IMR-90 (cell line): Measurements from ENCODE around the gene FOXK1. TPM values are rescaled to one million over a fixed set of nuclear protein-coding genes. Genes with fewer than 3 reads are reported as not detected.
A peak's percentile ranks its signal among the peaks of the same experiment; 100 is the strongest.

Experiments
- ATAC-seq: fragments of 200-7000 bp; cut with Tn5 transposase; 2 replicates; pipeline ENCODE4 v1.9.1; 2020; ENCODE audit warnings: low read depth, mild to moderate bottlenecking, moderate library complexity
- BruUV-seq: library from RNA; stranded (reverse); fragments of 400-500 nt; replicated peaks from 2 replicates; lab custom pipeline; 2021; lab: Mats Ljungman, UMichigan
- CTCF ChIA-PET: fragments of 300-600 bp; formaldehyde crosslinking; extraction: SDS; loops from one replicate; lab custom pipeline; 2021; ENCODE audit warnings: antibody characterized with exemption; lab: Yijun Ruan, JAX
- POLR2A ChIA-PET: fragments of 300-600 bp; sonication (Branson Sonifier 250); formaldehyde crosslinking; loops from one replicate; lab custom pipeline; 2022; ENCODE audit warnings: antibody characterized with exemption; ENCODE audit not compliant: unreplicated experiment; lab: Charles Lee
- DNase-seq: peaks from one replicate; pipeline ENCODE4 v3.0.0; 2013
- H2AFZ ChIP-seq: replicated peaks from 2 replicates; pipeline ENCODE3; 2013; ENCODE audit warnings: low read length, mild to moderate bottlenecking; ENCODE audit not compliant: poor library complexity
- H2AK5ac ChIP-seq: 2 replicates; pipeline ENCODE4 v1.6.1; 2013; ENCODE audit warnings: low read depth, low read length, inconsistent platforms
- H2AK9ac ChIP-seq: replicated peaks from 2 replicates; pipeline ENCODE3; 2013; ENCODE audit warnings: mild to moderate bottlenecking, low read depth, low read length, moderate library complexity; ENCODE audit not compliant: poor library complexity
- H2BK120ac ChIP-seq: 2 replicates; pipeline ENCODE4 v1.6.1; 2013; ENCODE audit warnings: low read depth, low read length, inconsistent platforms
- H2BK15ac ChIP-seq: 3 replicates; pipeline ENCODE4 v1.6.1; 2013; ENCODE audit warnings: low read depth, low read length, inconsistent platforms
- H2BK20ac ChIP-seq: 2 replicates; pipeline ENCODE4 v1.6.1; 2013; ENCODE audit warnings: low read depth, mild to moderate bottlenecking, inconsistent platforms, low read length, moderate library complexity
- H2BK5ac ChIP-seq: 2 replicates; pipeline ENCODE4 v1.6.1; 2013; ENCODE audit warnings: mild to moderate bottlenecking, low read depth, low read length, inconsistent platforms; ENCODE audit not compliant: poor library complexity, severe bottlenecking
- H3K14ac ChIP-seq: replicated peaks from 2 replicates; pipeline ENCODE4 v1.6.1; 2013; ENCODE audit warnings: low read depth, low read length, inconsistent platforms
- H3K18ac ChIP-seq: 2 replicates; pipeline ENCODE4 v1.6.1; 2013; ENCODE audit warnings: low read depth, low read length, control low read depth
- H3K23ac ChIP-seq: 2 replicates; pipeline ENCODE4 v1.6.1; 2013; ENCODE audit warnings: low read depth, low read length, inconsistent platforms
- H3K27ac ChIP-seq: 2 replicates; pipeline ENCODE4 v1.5.1; 2013; ENCODE audit warnings: mild to moderate bottlenecking, control low read depth, low read length; ENCODE audit not compliant: insufficient read depth
- H3K27me3 ChIP-seq: 2 replicates; pipeline ENCODE4 v1.6.1; 2013; ENCODE audit warnings: low read length; ENCODE audit not compliant: control insufficient read depth, insufficient read depth
- H3K36me3 ChIP-seq: 2 replicates; pipeline ENCODE4 v1.6.1; 2013; ENCODE audit warnings: low read length, mixed read lengths; ENCODE audit not compliant: control insufficient read depth, insufficient read depth
- H3K4ac ChIP-seq: 2 replicates; pipeline ENCODE4 v1.6.1; 2013; ENCODE audit warnings: low read depth, low read length, inconsistent platforms
- H3K4me1 ChIP-seq: 2 replicates; pipeline ENCODE4 v1.6.1; 2013; ENCODE audit warnings: low read length, mixed read lengths; ENCODE audit not compliant: control insufficient read depth, insufficient read depth
- H3K4me2 ChIP-seq: 2 replicates; pipeline ENCODE4 v1.6.1; 2013; ENCODE audit warnings: low read depth, mild to moderate bottlenecking, control low read depth, low read length, moderate library complexity
- H3K4me3 ChIP-seq: 2 replicates; pipeline ENCODE4 v1.5.1; 2013; ENCODE audit warnings: low read depth, mild to moderate bottlenecking, control low read depth, low read length, moderate library complexity; ENCODE audit not compliant: insufficient read depth
- H3K56ac ChIP-seq: 2 replicates; pipeline ENCODE4 v1.6.1; 2013; ENCODE audit warnings: low read length, inconsistent platforms; ENCODE audit not compliant: insufficient read depth; ENCODE audit errors: extremely low read depth
- H3K79me1 ChIP-seq, 2 experiments: 2 replicates each; pipeline ENCODE4 v1.6.1; 2013; ENCODE audit warnings: low read length in 2 of 2, inconsistent platforms in 1 of 2, low read depth in 1 of 2
- H3K9ac ChIP-seq: 2 replicates; pipeline ENCODE4 v1.6.1; 2013; ENCODE audit warnings: low read depth, low read length, control low read depth
- H3K9me1 ChIP-seq: 2 replicates; pipeline ENCODE4 v1.6.1; 2013; ENCODE audit warnings: low read length, inconsistent platforms; ENCODE audit not compliant: insufficient read depth
- H3K9me3 ChIP-seq: 2 replicates; pipeline ENCODE4 v1.6.1; 2013; ENCODE audit warnings: low read length; ENCODE audit not compliant: control insufficient read depth, insufficient read depth
- H4K20me1 ChIP-seq: 2 replicates; pipeline ENCODE4 v1.6.1; 2013; ENCODE audit warnings: low read length, inconsistent platforms; ENCODE audit not compliant: insufficient read depth
- H4K5ac ChIP-seq: 2 replicates; pipeline ENCODE4 v1.6.1; 2013; ENCODE audit warnings: mild to moderate bottlenecking, low read depth, low read length, control low read depth
- H4K8ac ChIP-seq, 2 experiments: 2 replicates each; pipeline ENCODE4 v1.6.1; 2013; ENCODE audit warnings: low read depth in 2 of 2, low read length in 2 of 2, control low read depth in 1 of 2, inconsistent platforms in 1 of 2
- H4K91ac ChIP-seq: 2 replicates; pipeline ENCODE4 v1.6.1; 2013; ENCODE audit warnings: low read depth, low read length, inconsistent platforms; ENCODE audit not compliant: insufficient read depth
- CEBPB ChIP-seq: IDR thresholded peaks from 2 replicates; pipeline ENCODE4 v1.6.1; 2012; ENCODE audit warnings: low read depth, low read length, improper control_type of control experiment
- CHD1 ChIP-seq: IDR thresholded peaks from 2 replicates; pipeline ENCODE4 v1.6.1; 2012; ENCODE audit warnings: low read depth, low read length, improper control_type of control experiment
- MAFK ChIP-seq: IDR thresholded peaks from 2 replicates; pipeline ENCODE4 v1.6.1; 2012; ENCODE audit warnings: low read depth, low read length, improper control_type of control experiment
- MAZ ChIP-seq: IDR thresholded peaks from 2 replicates; pipeline ENCODE4 v1.6.1; 2012; ENCODE audit warnings: low read depth, mild to moderate bottlenecking, low read length, improper control_type of control experiment, moderate library complexity, borderline replicate concordance
- MXI1 ChIP-seq: IDR thresholded peaks from 2 replicates; pipeline ENCODE4 v1.6.1; 2012; ENCODE audit warnings: low read depth, mild to moderate bottlenecking, low read length, moderate library complexity, borderline replicate concordance
- NFE2L2 ChIP-seq: fragments of 150-350 bp; IDR thresholded peaks from 2 replicates; pipeline ENCODE4 v1.6.1; 2016; ENCODE audit warnings: low read depth, mild to moderate bottlenecking, low read length
- POLR2A ChIP-seq: IDR thresholded peaks from 2 replicates; pipeline ENCODE4 v1.6.1; 2012; ENCODE audit warnings: mild to moderate bottlenecking, low read depth, low read length
- RAD21 ChIP-seq: IDR thresholded peaks from 2 replicates; pipeline ENCODE4 v1.6.1; 2012; ENCODE audit warnings: low read length, improper control_type of control experiment
- RCOR1 ChIP-seq: IDR thresholded peaks from 2 replicates; pipeline ENCODE4 v1.6.1; 2012; ENCODE audit warnings: mild to moderate bottlenecking, low read length, improper control_type of control experiment; ENCODE audit not compliant: insufficient replicate concordance
- RFX5 ChIP-seq: IDR thresholded peaks from 2 replicates; pipeline ENCODE4 v1.8.0; 2012; ENCODE audit warnings: low read depth, mild to moderate bottlenecking, low read length, moderate library complexity
- WGBS, 2 experiments: methylation state at CpG; one replicate each; pipeline versions ENCODE4 v1.1.5 to v1.1.7; 2013; ENCODE audit warnings: missing lambda C conversion rate in 2 of 2; ENCODE audit not compliant: insufficient read length in 1 of 2; ENCODE audit errors: extremely low coverage in 2 of 2; 5-methylcytosine and 5-hydroxymethylcytosine counted together
- dilution Hi-C: fragments of 300-500 bp; cut with HindIII; formaldehyde crosslinking; loops from one replicate; pipeline ENCODE4 v1.14.3; 2018; ENCODE audit warnings: low sequenced_read_pairs; ENCODE audit not compliant: unreplicated experiment
- in situ Hi-C: fragments of 300-500 bp; cut with MboI; formaldehyde crosslinking; loops from 3 replicates; pipeline ENCODE4 v1.14.3; 2019; ENCODE audit warnings: low sequenced_read_pairs, inconsistent platforms, mixed read lengths
- intact Hi-C: fragments of 100-400 bp; cut with micrococcal nuclease; formaldehyde crosslinking; loops from 2 replicates; pipeline ENCODE4 v1.10.0; 2022
- polyA plus RNA-seq, 3 experiments: library from polyadenylated mRNA; depleted of rRNA; stranded (reverse); fragments of >200 nt; gene quantifications; 2 replicates each; pipeline ENCODE4 v1.2.3, GENCODE V29; 2012; ENCODE audit warnings: low replicate concordance in 1 of 3
- total RNA-seq: library from RNA; depleted of rRNA; stranded (reverse); fragments of >200 nt; gene quantifications from 2 replicates; pipeline ENCODE4 v1.2.3, GENCODE V29; 2012
- TF ChIP-seq, protein P1 (sequence below): fragments of 150-350 bp; IDR thresholded peaks from 2 replicates; pipeline ENCODE4 v1.6.1; 2017; ENCODE audit warnings: mild to moderate bottlenecking, antibody characterized with exemption, low read length, low read depth
- TF ChIP-seq, protein P2 (sequence below): conservative IDR thresholded peaks from 2 replicates; pipeline ENCODE4 v1.5.1; 2012; ENCODE audit warnings: mild to moderate bottlenecking, low read depth, low read length, improper control_type of control experiment
- TF ChIP-seq, protein P3 (sequence below): fragments of 150-350 bp; IDR thresholded peaks from 2 replicates; pipeline ENCODE4 v1.6.1; 2016; ENCODE audit warnings: low read depth, mild to moderate bottlenecking, low read length, moderate library complexity, borderline replicate concordance

Gene FOXK1
- total and polyA plus RNA-seq, 2 of the 4 experiments (the other 2 are of a cell fraction) = 4.3 to 8.8 TPM

GRCh38 chr7:4700577-4701235 lies 18.6 kb downstream of the FOXK1 start:
- Histone ChIP-seq H3K27me3 (no peaks in the 10 kb centered on the region), H2BK15ac (no peak overlapping the region; the same call in 2 of the 3 replicates), H3K4me2 (peak overlapping the region; percentile 0; the same call in 1 of the 2 replicates), H3K18ac (no peak overlapping the region), H3K36me3 (peaks cover 5% of the 10 kb centered on the region; the same call in 1 of the 2 replicates), H3K56ac (no peak overlapping the region), H3K4ac (peak overlapping the region; percentile 7; the same call in 1 of the 2 replicates), H3K4me3 (no peak overlapping the region), H4K5ac (no peak overlapping the region), H2AK9ac (no peak overlapping the region), H3K9me3 (no peaks in the 10 kb centered on the region), H2BK20ac (no peak overlapping the region), H3K9ac (no peak overlapping the region; the same call in 1 of the 2 replicates), H4K20me1 (peaks cover 81% of the 10 kb centered on the region), H3K23ac (0 out of 2 replicates have a peak overlapping the region, but pooled peaks have one; percentile 22), H3K9me1 (peaks cover 17% of the 10 kb centered on the region; the same call in 1 of the 2 replicates), H2AK5ac (no peak overlapping the region), H3K4me1 (peaks cover 19% of the 10 kb centered on the region), H4K91ac (no peak overlapping the region; the same call in 1 of the 2 replicates), H3K14ac (no peak overlapping the region), H2BK5ac (peak overlapping the region; percentile 9), H3K27ac (peak overlapping the region; percentile 7; the same call in 1 of the 2 replicates), H2AFZ (peak overlapping the region; percentile 46), H4K8ac (no peak overlapping the region; a peak in 1 of 4 replicates), H2BK120ac (peak overlapping the region; percentile 0; the same call in 1 of the 2 replicates), H3K79me1 (peaks cover 11 to 87% of the 10 kb centered on the region in 2 experiments)
- in situ Hi-C loops (no loop called here), dilution Hi-C loops (no loop called here), intact Hi-C loops (no loop called here)
- BruUV-seq = no TSS peak
- ChIA-PET CTCF (no interaction called here), POLR2A (interaction anchor here (0.8 kb wide), 1 partner anchor 74 kb away, joined by 3 read pairs; the partner anchor contains the start of gene AP5Z1)
- 75% methylated on average over 3 of the region's 14 CpGs; no CpG with 5 or more reads in 1 of the 2 experiments for whole genome bisulfite sequencing, 2 experiments
- peak; percentile 89 for ATAC-seq
- DNase-seq = peak; percentile 100
- TF ChIP-seq POLR2A (peak; percentile 92), NFE2L2 (peak; percentile 67), MXI1 (0 out of 2 replicates have a peak, but pooled peaks have one; percentile 16), RFX5 (no peak), RAD21 (peak; percentile 41), CEBPB (peak; percentile 87), CHD1 (no peak; the same call in 1 of the 2 replicates), MAZ (no peak), RCOR1 (peak; percentile 24), MAFK (no peak; the same call in 1 of the 2 replicates)
- TF ChIP-seq, protein P1, sequence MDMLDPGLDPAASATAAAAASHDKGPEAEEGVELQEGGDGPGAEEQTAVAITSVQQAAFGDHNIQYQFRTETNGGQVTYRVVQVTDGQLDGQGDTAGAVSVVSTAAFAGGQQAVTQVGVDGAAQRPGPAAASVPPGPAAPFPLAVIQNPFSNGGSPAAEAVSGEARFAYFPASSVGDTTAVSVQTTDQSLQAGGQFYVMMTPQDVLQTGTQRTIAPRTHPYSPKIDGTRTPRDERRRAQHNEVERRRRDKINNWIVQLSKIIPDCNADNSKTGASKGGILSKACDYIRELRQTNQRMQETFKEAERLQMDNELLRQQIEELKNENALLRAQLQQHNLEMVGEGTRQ = no peak
- TF ChIP-seq, protein P2, sequence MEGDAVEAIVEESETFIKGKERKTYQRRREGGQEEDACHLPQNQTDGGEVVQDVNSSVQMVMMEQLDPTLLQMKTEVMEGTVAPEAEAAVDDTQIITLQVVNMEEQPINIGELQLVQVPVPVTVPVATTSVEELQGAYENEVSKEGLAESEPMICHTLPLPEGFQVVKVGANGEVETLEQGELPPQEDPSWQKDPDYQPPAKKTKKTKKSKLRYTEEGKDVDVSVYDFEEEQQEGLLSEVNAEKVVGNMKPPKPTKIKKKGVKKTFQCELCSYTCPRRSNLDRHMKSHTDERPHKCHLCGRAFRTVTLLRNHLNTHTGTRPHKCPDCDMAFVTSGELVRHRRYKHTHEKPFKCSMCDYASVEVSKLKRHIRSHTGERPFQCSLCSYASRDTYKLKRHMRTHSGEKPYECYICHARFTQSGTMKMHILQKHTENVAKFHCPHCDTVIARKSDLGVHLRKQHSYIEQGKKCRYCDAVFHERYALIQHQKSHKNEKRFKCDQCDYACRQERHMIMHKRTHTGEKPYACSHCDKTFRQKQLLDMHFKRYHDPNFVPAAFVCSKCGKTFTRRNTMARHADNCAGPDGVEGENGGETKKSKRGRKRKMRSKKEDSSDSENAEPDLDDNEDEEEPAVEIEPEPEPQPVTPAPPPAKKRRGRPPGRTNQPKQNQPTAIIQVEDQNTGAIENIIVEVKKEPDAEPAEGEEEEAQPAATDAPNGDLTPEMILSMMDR = 0 out of 2 replicates have a peak, but pooled peaks have one; percentile 3
- TF ChIP-seq, protein P3, sequence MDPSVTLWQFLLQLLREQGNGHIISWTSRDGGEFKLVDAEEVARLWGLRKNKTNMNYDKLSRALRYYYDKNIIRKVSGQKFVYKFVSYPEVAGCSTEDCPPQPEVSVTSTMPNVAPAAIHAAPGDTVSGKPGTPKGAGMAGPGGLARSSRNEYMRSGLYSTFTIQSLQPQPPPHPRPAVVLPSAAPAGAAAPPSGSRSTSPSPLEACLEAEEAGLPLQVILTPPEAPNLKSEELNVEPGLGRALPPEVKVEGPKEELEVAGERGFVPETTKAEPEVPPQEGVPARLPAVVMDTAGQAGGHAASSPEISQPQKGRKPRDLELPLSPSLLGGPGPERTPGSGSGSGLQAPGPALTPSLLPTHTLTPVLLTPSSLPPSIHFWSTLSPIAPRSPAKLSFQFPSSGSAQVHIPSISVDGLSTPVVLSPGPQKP = no peak
